Heart right ventricle (tissue), 16 donors: Measurements from ENCODE around the gene TECRL. TPM values are rescaled to one million over a fixed set of nuclear protein-coding genes. Genes with fewer than 3 reads are reported as not detected.
A peak's percentile ranks its signal among the peaks of the same experiment; 100 is the strongest.

Experiments
- ATAC-seq, 8 donors: fragments of 200-7000 bp; cut with Tn5 transposase; one replicate each; pipeline ENCODE4 v1.9.1; 2020; ENCODE audit warnings: mild to moderate bottlenecking in 8 of 8, moderate library complexity in 8 of 8, moderate number of reproducible peaks in 1 of 8
- DNase-seq, 2 donors: peaks; one replicate each; pipeline ENCODE4 v3.0.0-alpha.2; 2020
- H3K27ac ChIP-seq, 10 donors: fragments of 200-600 bp; sonication (generic) in 2 of 10; one replicate each; pipeline versions ENCODE4 v1.5.0 to v1.8.0; 2020 to 2022; ENCODE audit warnings: mild to moderate bottlenecking in 3 of 10
- H3K27me3 ChIP-seq, 7 donors: fragments of 200-600 bp; one replicate each; pipeline ENCODE4 v1.8.0; 2021 to 2022; ENCODE audit warnings: mild to moderate bottlenecking in 2 of 7
- H3K36me3 ChIP-seq, 9 donors: fragments of 200-600 bp; sonication (generic) in 1 of 9; one replicate each; pipeline versions ENCODE4 v1.5.0 to v1.8.0; 2020 to 2022; ENCODE audit warnings: mild to moderate bottlenecking in 2 of 9
- H3K4me1 ChIP-seq, 9 donors: fragments of 200-600 bp; sonication (generic) in 1 of 9; one replicate each; pipeline versions ENCODE4 v1.5.0 to v1.8.0; 2020 to 2022; ENCODE audit warnings: mild to moderate bottlenecking in 4 of 9
- H3K4me3 ChIP-seq, 10 donors: fragments of 200-600 bp; sonication (generic) in 2 of 10; one replicate each; pipeline versions ENCODE4 v1.5.0 to v1.8.0; 2020 to 2022; ENCODE audit warnings: mild to moderate bottlenecking in 7 of 10, moderate library complexity in 2 of 10
- H3K9me3 ChIP-seq, 11 donors: fragments of 200-600 bp in 10 of 11; sonication (generic) in 2 of 11; one replicate each; pipeline versions ENCODE4 v1.5.0 to v1.8.0; 2013 to 2022; ENCODE audit warnings: mild to moderate bottlenecking in 2 of 11, control low read depth in 1 of 11, moderate library complexity in 1 of 11
- WGBS, 2 donors: extraction: QIAGEN DNeasy Blood & Tissue Kit; methylation state at CpG; one replicate each; pipeline ENCODE4 v1.1.7; 2013; ENCODE audit warnings: inconsistent platforms in 1 of 2; 5-methylcytosine and 5-hydroxymethylcytosine counted together
- intact Hi-C, 10 donors: fragments of 100-400 bp; cut with DNase I; formaldehyde crosslinking; loops; one replicate each; pipeline versions ENCODE4 v1.11.1 to v1.14.2; 2022
- polyA plus RNA-seq, 2 donors: library from polyadenylated mRNA; stranded (reverse); fragments of 200-250 nt; gene quantifications; one replicate each; pipeline ENCODE4 v1.2.3, GENCODE V29; 2013
- total RNA-seq, 10 donors: library from RNA; stranded (reverse); fragmentation: NEBNext Ultra II Directional in 3 of 10; extraction: Animal tissue kit (Norgen Biotek cat#: 25700) in 3 of 10; gene quantifications; one replicate each; pipeline versions ENCODE4 v1.2.1 to v1.2.4, GENCODE V29; 2021 to 2023
- TF ChIP-seq, protein P1 (sequence below), 9 donors: fragments of 200-600 bp; sonication (generic) in 2 of 9; IDR thresholded peaks; one replicate each; pipeline versions ENCODE4 v1.5.0 to v1.8.0; 2021 to 2022; ENCODE audit warnings: antibody characterized with exemption in 9 of 9, mild to moderate bottlenecking in 5 of 9, moderate library complexity in 1 of 9
- donor health status: Arrhythmogenic right ventricular cardiomyopathy.
- donor health status: ischemic (EF 13 %, LVEDD 7.1; RV severe dilation, severe dysfunction).
- donor health status: healthy with polysubstance abuse.
- donor health status: DM: no; HTN: yes; CAD: no.
- donor health status: DM: no; HTN: no; CAD: no.
- donor health status: ischemic (EF 25% LVEDD 6.9; RV normal size, moderate dysfunction).
- donor health status: ischemic (EF 25% LVEDD 5.7; RV mildly dilated, moderate dysfunction).
- donor health status: healthy.
- donor health status: DM: yes; HTN: yes; CAD: no.
- donor health status: Ischemic cardiomyopathy.
- donor health status: ischemic (EF 35%, LVEDD 5.7; RV mildly dilated, moderate dysfunction).
- donor health status: nonischemic (EF 11% LVEDD 7.7; RV severe dilation, severe dysfunction).
- donor health status: DM: yes; HTN: yes; CAD: no.
- donor health status: PGD.
- donor health status: ischemic (EF 29% LVEDD 5.4; RV normal size, mild dysfunction).
- donor health status: nonischemic (EF 23%, LVEDD 6.1; RV moderate dilation, normal function).

TECRL gene
- total and polyA plus RNA-seq, 12 donors: 112 to 1,257 (median 1,046) TPM

DNA sequence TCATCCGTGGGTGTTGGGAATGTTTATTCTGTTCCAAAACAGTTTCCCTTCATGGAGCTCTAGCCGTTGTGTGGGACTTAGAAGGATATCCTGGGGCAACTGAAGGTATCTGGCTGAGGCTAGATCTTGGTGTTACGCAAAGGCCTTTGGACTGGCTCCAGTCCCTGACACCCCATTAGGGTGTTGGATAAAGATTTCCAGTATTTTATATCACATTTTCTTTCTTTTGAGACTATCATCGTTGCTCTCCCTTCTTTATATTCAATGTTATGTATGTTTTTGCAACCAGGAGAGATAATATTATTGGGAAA is 103.0 kb downstream of the TECRL start:
- no peak for DNase-seq
- ATAC-seq: peak in 5 of 8 donors; percentile 41 to 73 (median 52)
- no peaks in the 10 kb centered on the region for H3K4me1 ChIP-seq
- H3K36me3 ChIP-seq: peaks cover 0 to 69% (median 0%) of the 10 kb centered on the region in 9 donors
- TF ChIP-seq, protein P1, sequence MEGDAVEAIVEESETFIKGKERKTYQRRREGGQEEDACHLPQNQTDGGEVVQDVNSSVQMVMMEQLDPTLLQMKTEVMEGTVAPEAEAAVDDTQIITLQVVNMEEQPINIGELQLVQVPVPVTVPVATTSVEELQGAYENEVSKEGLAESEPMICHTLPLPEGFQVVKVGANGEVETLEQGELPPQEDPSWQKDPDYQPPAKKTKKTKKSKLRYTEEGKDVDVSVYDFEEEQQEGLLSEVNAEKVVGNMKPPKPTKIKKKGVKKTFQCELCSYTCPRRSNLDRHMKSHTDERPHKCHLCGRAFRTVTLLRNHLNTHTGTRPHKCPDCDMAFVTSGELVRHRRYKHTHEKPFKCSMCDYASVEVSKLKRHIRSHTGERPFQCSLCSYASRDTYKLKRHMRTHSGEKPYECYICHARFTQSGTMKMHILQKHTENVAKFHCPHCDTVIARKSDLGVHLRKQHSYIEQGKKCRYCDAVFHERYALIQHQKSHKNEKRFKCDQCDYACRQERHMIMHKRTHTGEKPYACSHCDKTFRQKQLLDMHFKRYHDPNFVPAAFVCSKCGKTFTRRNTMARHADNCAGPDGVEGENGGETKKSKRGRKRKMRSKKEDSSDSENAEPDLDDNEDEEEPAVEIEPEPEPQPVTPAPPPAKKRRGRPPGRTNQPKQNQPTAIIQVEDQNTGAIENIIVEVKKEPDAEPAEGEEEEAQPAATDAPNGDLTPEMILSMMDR (IDR thresholded peaks at IDR 0.05): no peak
- WGBS, 2 donors: 52 to 77% methylated on average over 4 of the region's 4 CpGs
- intact Hi-C loops: no loop called here
- no peak overlapping the region for H3K27ac ChIP-seq
- H3K27me3 ChIP-seq: no peaks in the 10 kb centered on the region
- no peak overlapping the region for H3K4me3 ChIP-seq
- peaks cover 0 to 27% (median 0%) of the 10 kb centered on the region in 11 donors for H3K9me3 ChIP-seq

DNA sequence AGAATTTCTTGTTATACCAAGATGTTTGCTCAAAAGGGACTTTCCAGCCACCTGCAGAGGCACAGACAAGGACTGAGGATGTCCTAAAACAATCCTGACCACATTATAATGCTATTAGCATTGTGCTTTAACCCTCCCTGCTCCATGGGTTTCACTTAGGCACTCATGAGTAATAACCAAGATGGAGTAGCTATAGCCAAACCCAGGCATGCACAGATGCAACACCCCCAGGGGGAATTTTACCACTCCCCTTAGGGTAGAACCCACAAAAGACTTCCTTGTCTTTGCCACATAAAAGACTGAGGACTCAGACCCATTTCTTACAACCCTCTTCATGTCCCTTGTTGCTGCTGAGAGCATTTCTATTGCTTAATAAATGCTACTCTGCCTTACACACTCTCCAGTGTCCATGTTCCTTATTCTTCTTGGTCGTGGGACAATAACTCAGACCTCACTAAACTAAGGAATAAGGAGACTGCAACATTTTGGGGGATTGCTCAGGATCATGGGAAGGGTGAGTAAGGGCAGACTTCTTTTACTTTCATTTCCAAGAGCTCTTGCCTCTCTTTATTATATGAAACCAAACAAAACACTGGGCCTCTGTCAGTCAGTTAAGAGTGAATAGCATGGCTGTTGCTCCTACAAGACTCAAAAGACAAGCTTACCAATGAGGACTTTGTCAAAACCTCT is 103.5 kb downstream of the TECRL start:
- ATAC-seq (peak in 4 of 8 donors; percentile 9 to 66 (median 15)), DNase-seq (no peak)
- H3K4me3 ChIP-seq: no peak overlapping the region
- WGBS, 2 donors: 55 to 65% methylated on average over 1 of the region's 1 CpG
- H3K4me1 ChIP-seq: no peaks in the 10 kb centered on the region
- intact Hi-C loops: no loop called here
- H3K9me3 ChIP-seq: peaks cover 0 to 27% (median 0%) of the 10 kb centered on the region in 11 donors
- H3K27ac ChIP-seq: no peak overlapping the region
- peaks cover 0 to 72% (median 0%) of the 10 kb centered on the region in 9 donors for H3K36me3 ChIP-seq
- H3K27me3 ChIP-seq: no peaks in the 10 kb centered on the region
- TF ChIP-seq, protein P1 (IDR thresholded peaks at IDR 0.05): no peak

DNA sequence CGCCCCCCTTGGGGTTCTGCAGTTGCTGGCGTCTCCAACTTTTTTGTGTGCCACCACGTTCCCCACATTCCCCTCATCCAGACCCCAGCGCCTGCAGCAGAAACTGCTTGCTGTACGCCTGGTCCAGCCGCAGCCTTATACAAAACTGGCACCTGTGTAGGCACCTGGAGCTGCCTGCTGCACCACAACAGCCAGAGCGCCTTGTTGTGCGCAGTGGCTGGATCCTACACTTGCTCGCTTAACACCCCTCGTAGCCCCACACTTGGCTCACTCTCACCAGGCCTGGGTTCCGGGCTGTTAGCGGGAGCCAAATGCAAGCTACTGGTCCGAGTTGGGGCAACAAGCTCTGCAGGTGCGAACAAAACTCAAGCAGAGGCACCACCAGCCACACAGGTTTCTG is 136.8 kb downstream of the TECRL start:
- H3K27ac ChIP-seq: peak overlapping the region in 4 of 10 donors; percentile 29 to 51 (median 40)
- intact Hi-C loops: loop anchor here in 1 of 10 donors (10.0 kb wide), 1 partner anchor 262 kb away; no protein-coding TSS in a partner anchor
- peaks cover 0 to 24% (median 0%) of the 10 kb centered on the region in 9 donors for H3K4me1 ChIP-seq
- TF ChIP-seq, protein P1 (IDR thresholded peaks at IDR 0.05): no peak
- 71 to 83% methylated on average over 14 of the region's 14 CpGs for WGBS, 2 donors
- no peaks in the 10 kb centered on the region for H3K9me3 ChIP-seq
- ATAC-seq (peak; percentile 20 to 65 (median 46)), DNase-seq (peak in 1 of 2 donors; percentile 18)
- peak overlapping the region in 7 of 10 donors; percentile 10 to 42 (median 33) for H3K4me3 ChIP-seq
- peaks cover 0 to 22% (median 0%) of the 10 kb centered on the region in 9 donors for H3K36me3 ChIP-seq
- H3K27me3 ChIP-seq: no peaks in the 10 kb centered on the region

DNA sequence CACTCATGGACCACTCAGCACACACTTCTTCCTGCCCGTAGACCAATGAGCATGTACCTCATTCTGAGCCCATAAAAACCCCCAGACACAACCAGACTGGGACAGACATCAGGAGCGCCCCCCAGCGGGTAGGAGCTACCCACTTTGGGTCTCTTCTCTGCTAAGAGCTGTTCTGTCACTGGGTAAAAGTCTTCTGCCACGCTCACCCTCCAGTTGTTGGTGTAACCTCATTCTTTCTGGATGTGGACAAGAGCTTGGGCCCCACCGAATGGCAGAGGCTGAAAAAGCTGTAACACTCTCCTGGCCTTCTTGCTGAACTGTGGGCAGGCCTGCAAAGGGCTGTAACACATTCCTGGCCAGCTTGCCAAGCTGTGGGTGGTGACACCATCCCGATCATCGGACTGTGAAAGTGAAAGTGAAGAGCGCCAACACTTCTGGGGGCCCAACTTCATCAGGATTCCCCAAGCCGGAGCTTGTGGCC is 137.6 kb downstream of the TECRL start:
- Histone ChIP-seq H3K27me3 (no peaks in the 10 kb centered on the region), H3K9me3 (no peaks in the 10 kb centered on the region), H3K27ac (peak overlapping the region in 7 of 10 donors; percentile 29 to 52 (median 45)), H3K4me1 (peaks cover 0 to 24% (median 0%) of the 10 kb centered on the region in 9 donors), H3K36me3 (peaks cover 0 to 15% (median 0%) of the 10 kb centered on the region in 9 donors), H3K4me3 (peak overlapping the region in 7 of 10 donors; percentile 10 to 42 (median 33))
- TF ChIP-seq, protein P1 (IDR thresholded peaks at IDR 0.05): peak in 5 of 9 donors; percentile 11 to 35 (median 22)
- intact Hi-C loops: loop anchor here in 1 of 10 donors (10.0 kb wide), 1 partner anchor 263 kb away; no protein-coding TSS in a partner anchor
- WGBS, 2 donors: 49 to 66% methylated on average over 9 of the region's 9 CpGs
- DNase-seq (peak; percentile 18 to 55), ATAC-seq (peak; percentile 73 to 92 (median 86))
